HG03025 (cell line): Measurements from ENCODE around the gene MOV10L1.
"Not testable (repeated sequence)": the region's sequence is repeated elsewhere in the genome, so short reads cannot be mapped to it uniquely, and the experiment has no call there.

Source experiments
- ATAC-seq: cut with Tn5 transposase; IDR thresholded peaks from one replicate; pipeline ENCODE4 v1.9.1; 2021; ENCODE audit warnings: mild to moderate bottlenecking, moderate library complexity; ENCODE audit not compliant: unreplicated experiment, low FRiP score

MOV10L1 gene

GRCh38 chr22:50076646-50077535 is 12.9 kb upstream of the MOV10L1 start:
- no peak for ATAC-seq

GRCh38 chr22:50078246-50078645 is 11.6 kb upstream of the MOV10L1 start:
- ATAC-seq = no peak

GRCh38 chr22:50078761-50079160 is 11.0 kb upstream of the MOV10L1 start:
- no peak for ATAC-seq

GRCh38 chr22:50080077-50080465 is 9.7 kb upstream of the MOV10L1 start:
- ATAC-seq = no peak

GRCh38 chr22:50081426-50082196 is 8.2 kb upstream of the MOV10L1 start:
- no peak for ATAC-seq

GRCh38 chr22:50082197-50082715 is 7.5 kb upstream of the MOV10L1 start:
- ATAC-seq = no peak

- ATAC-seq = no peak
Measured at GRCh38 chr22:50082961-50083461, 6.8 kb upstream of the MOV10L1 start.

GRCh38 chr22:50083462-50084079 is 6.2 kb upstream of the MOV10L1 start:
- no peak for ATAC-seq

GRCh38 chr22:50084080-50084477 is 5.7 kb upstream of the MOV10L1 start:
- no peak for ATAC-seq

- no peak for ATAC-seq
Measured at GRCh38 chr22:50084614-50085021, 5.2 kb upstream of the MOV10L1 start.

- ATAC-seq = no peak
Measured at GRCh38 chr22:50085211-50085972, 4.4 kb upstream of the MOV10L1 start, which contains the start of gene MLC1. Gene MLC1, minus strand, starts transcription at chr22:50085426. Its CDS starts 524 bp downstream, at chr22:50084902.

- no peak for ATAC-seq
Measured at GRCh38 chr22:50086526-50086925, 3.3 kb upstream of the MOV10L1 start.

GRCh38 chr22:50086975-50087374 is 2.8 kb upstream of the MOV10L1 start:
- ATAC-seq = not testable (repeated sequence)

GRCh38 chr22:50087646-50088045 is 2.2 kb upstream of the MOV10L1 start:
- ATAC-seq = no peak

- ATAC-seq = no peak
Measured at GRCh38 chr22:50088096-50088495, 1.7 kb upstream of the MOV10L1 start.

- ATAC-seq = no peak
Measured at GRCh38 chr22:50089231-50089630, 575 bp upstream of the MOV10L1 start.

- ATAC-seq = no peak
Measured at GRCh38 chr22:50090412-50090714, 557 bp downstream of the MOV10L1 start.

- no peak for ATAC-seq
Measured at GRCh38 chr22:50091092-50091768, 1.4 kb downstream of the MOV10L1 start.

GRCh38 chr22:50092342-50092741 is 2.5 kb downstream of the MOV10L1 start:
- no peak for ATAC-seq

GRCh38 chr22:50098052-50098451 is 8.2 kb downstream of the MOV10L1 start:
- no peak for ATAC-seq
